ES-I3 (cell line): ENCODE measurements around the gene ZNF547.

Experiments
- H3K36me3 ChIP-seq: 2 replicates; pipeline ENCODE4 v1.6.1; 2013; ENCODE audit warnings: mild to moderate bottlenecking, low read length, control low read depth, moderate library complexity; ENCODE audit not compliant: insufficient read depth
- H3K4me1 ChIP-seq: 2 replicates; pipeline ENCODE4 v1.6.1; 2013; ENCODE audit warnings: mild to moderate bottlenecking, control low read depth, low read length; ENCODE audit not compliant: insufficient read depth
- H3K9ac ChIP-seq: 2 replicates; pipeline ENCODE4 v1.6.1; 2013; ENCODE audit warnings: low read depth, mild to moderate bottlenecking, low read length, moderate library complexity
- H3K9me3 ChIP-seq: 2 replicates; pipeline ENCODE4 v1.6.1; 2013; ENCODE audit warnings: mild to moderate bottlenecking, low read length, moderate library complexity; ENCODE audit not compliant: control insufficient read depth, insufficient read depth

ZNF547 gene

DNA sequence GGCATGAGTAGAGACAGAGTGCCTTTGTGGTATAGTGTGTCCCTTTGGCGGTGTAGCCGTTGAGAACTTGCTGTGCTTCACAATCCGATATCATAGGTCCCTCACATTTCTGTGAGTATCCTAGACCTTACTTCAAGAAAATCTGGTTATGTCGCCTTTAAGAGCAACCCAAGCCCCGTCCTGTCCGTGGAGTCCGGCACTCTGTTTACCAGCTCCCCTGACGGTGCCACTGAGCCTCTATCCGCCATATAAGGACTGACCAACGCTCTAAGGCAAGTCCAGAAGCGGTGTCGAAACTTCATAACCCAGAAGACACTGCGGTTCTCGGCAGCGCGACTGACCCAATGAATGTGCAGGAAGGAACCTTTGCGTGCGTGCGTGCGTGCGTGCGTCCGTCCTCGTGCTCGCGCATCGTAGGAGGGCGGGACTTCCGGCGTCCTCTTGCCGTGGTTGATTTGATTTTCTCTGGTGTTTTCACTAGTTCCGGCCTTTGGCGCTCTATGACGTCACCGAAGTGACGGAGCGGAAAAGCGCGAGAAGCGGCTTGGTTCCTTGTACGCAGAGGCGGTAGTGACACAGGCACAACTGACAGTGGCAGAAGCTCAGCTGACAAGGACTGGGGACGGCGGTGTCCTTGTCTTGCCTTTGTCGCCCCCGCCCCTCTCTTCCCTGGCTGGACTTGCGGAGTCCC lies at the start of gene ZNF547, which contains the start of gene TRAPPC2B:
Gene ZNF547 (plus strand): TSS at position 555 of the 691 bp plus-strand sequence. CDS start 5,005 bp downstream, outside the sequence.
Gene TRAPPC2B (plus strand): TSS at position 555 of the 691 bp plus-strand sequence. CDS start 1,283 bp downstream, outside the sequence.
- Histone ChIP-seq H3K9me3 (no peaks in the 10 kb centered on the region), H3K36me3 (no peaks in the 10 kb centered on the region), H3K4me1 (no peaks in the 10 kb centered on the region; the same call in 1 of the 2 replicates), H3K9ac (peak within 1 kb of the TSS; percentile 57)

GRCh38 chr19:57314146-57314545 lies 49.2 kb upstream of the ZNF547 start:
- H3K9ac ChIP-seq, result no peak overlapping the region
- H3K9me3 ChIP-seq, result no peaks in the 10 kb centered on the region
- no peaks in the 10 kb centered on the region for H3K36me3 ChIP-seq
- no peaks in the 10 kb centered on the region for H3K4me1 ChIP-seq

GRCh38 chr19:57317503-57317902 lies 45.8 kb upstream of the ZNF547 start:
- H3K36me3 ChIP-seq, result no peaks in the 10 kb centered on the region
- H3K9me3 ChIP-seq, result no peaks in the 10 kb centered on the region
- H3K4me1 ChIP-seq, result no peaks in the 10 kb centered on the region
- peak overlapping the region; percentile 54; the same call in 1 of the 2 replicates for H3K9ac ChIP-seq

GRCh38 chr19:57319869-57320179 lies 43.5 kb upstream of the ZNF547 start:
- Histone ChIP-seq H3K9me3 (no peaks in the 10 kb centered on the region), H3K36me3 (peaks cover under 1% of the 10 kb centered on the region; the same call in 1 of the 2 replicates), H3K4me1 (no peaks in the 10 kb centered on the region), H3K9ac (peak overlapping the region; percentile 84; the same call in 1 of the 2 replicates)

GRCh38 chr19:57320180-57321084 lies 42.9 kb upstream of the ZNF547 start, which contains the start of gene ZNF543:
ZNF543 (plus strand) TSS chr19:57320472; CDS start chr19:57320854, 382 bp downstream.
- Histone ChIP-seq H3K36me3 (peaks cover 6% of the 10 kb centered on the region; the same call in 1 of the 2 replicates), H3K9ac (peak within 1 kb of the TSS; percentile 84), H3K4me1 (no peaks in the 10 kb centered on the region), H3K9me3 (no peaks in the 10 kb centered on the region)

DNA sequence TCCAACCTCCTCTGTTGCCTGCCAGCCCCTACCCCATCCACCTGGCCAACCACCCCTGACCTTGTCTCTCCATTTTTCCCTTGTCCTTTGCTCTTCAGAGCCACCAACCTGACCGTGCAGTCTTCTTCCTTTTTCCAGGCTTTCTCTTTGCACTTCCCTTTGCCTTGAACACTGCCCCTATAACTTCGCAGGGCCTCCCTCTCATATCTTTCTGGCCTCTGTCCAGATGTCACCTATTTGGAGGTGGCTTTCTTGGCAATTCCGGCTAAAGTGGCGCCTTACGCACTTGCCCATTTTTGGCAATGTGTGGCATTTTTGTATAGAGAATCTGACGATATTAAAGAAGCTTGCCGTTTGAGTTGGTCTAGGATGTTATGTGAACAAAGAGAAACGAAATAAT lies 42.2 kb upstream of the ZNF547 start:
- H3K9me3 ChIP-seq, result no peaks in the 10 kb centered on the region
- no peaks in the 10 kb centered on the region for H3K4me1 ChIP-seq
- peaks cover 7% of the 10 kb centered on the region; the same call in 1 of the 2 replicates for H3K36me3 ChIP-seq
- peak overlapping the region; percentile 84 for H3K9ac ChIP-seq

DNA sequence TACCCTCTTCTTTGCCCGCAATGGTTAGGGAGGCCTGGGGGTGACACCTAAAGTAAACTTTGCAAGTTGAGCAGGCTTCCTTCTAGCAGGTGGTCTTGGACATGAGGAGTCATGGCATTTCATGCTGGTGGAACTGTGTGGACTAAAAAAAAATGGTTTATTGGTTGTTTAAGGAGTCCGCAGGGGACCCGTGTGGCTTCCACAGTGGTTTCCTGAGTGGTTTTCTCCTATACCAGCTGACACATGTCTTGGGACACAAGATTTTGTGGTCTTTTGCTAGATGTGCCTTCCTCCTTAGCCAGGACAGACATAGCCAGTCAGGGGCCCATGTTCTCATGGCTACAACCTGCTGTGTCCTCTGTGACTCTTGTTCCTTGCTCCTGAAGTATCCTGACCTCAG lies 41.6 kb upstream of the ZNF547 start:
- Histone ChIP-seq H3K4me1 (no peaks in the 10 kb centered on the region), H3K36me3 (peaks cover 7% of the 10 kb centered on the region), H3K9me3 (no peaks in the 10 kb centered on the region), H3K9ac (peak overlapping the region; percentile 84; the same call in 1 of the 2 replicates)

DNA sequence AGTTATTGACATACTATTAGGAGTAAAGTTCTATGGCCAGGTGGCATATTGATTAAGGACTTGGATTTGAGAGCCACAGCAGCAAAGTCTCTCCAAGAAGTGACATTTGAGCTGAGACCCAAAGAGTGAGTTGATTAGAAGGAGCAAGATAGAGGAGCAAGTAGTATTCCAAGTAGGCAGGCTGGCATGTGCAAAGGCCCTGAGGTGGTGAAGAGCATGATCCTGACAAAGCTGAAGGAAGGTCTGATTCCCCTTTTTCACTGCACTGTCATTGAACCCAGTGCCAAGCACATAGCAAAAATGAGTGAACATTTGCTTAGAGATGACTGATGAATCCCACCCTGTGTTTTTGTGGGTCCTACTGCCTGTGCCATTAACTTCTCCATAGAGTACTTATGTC lies 38.4 kb upstream of the ZNF547 start:
- Histone ChIP-seq H3K4me1 (no peaks in the 10 kb centered on the region), H3K9ac (no peak overlapping the region), H3K36me3 (peaks cover 16% of the 10 kb centered on the region), H3K9me3 (no peaks in the 10 kb centered on the region)

DNA sequence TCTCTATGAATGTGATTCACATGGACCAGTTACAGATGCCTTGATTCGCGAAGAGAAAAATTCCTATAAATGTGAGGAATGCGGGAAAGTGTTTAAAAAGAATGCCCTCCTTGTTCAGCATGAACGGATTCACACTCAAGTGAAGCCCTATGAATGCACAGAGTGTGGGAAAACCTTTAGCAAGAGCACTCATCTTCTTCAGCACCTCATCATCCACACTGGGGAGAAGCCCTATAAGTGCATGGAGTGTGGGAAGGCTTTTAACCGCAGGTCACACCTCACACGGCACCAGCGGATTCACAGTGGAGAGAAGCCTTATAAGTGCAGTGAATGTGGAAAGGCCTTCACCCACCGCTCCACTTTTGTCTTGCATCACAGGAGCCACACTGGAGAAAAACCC lies 35.4 kb upstream of the ZNF547 start:
- Histone ChIP-seq H3K36me3 (peaks cover 16% of the 10 kb centered on the region), H3K9ac (no peak overlapping the region), H3K4me1 (no peaks in the 10 kb centered on the region), H3K9me3 (no peaks in the 10 kb centered on the region)

- Histone ChIP-seq H3K9ac (no peak overlapping the region), H3K9me3 (no peaks in the 10 kb centered on the region), H3K4me1 (no peaks in the 10 kb centered on the region), H3K36me3 (no peaks in the 10 kb centered on the region)
These were observed 29.2 kb upstream of the ZNF547 start for GRCh38 chr19:57334191-57334590.

GRCh38 chr19:57338877-57339276 lies 24.5 kb upstream of the ZNF547 start:
- Histone ChIP-seq H3K36me3 (no peaks in the 10 kb centered on the region), H3K9ac (no peak overlapping the region), H3K9me3 (no peaks in the 10 kb centered on the region), H3K4me1 (no peaks in the 10 kb centered on the region)

DNA sequence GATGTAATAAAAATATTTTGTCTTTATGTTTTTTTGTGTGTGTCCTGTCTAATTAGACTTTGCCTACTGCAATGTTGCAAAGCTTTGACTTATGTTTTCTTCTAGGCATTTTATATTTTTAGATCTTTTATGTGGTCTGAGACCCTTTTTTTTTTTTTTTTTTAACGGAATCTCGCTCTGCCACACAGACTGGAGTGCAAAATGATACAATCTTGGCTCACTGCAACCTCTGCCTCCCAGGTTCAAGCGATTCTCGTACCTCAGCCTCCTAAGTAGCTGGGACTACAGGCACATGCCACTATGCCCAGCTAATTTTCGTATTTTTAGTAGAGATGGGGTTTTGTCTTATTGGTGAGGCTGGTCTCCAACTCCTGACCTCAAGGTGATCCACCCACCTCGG lies 20.8 kb upstream of the ZNF547 start:
- H3K9me3 ChIP-seq, result no peaks in the 10 kb centered on the region

DNA sequence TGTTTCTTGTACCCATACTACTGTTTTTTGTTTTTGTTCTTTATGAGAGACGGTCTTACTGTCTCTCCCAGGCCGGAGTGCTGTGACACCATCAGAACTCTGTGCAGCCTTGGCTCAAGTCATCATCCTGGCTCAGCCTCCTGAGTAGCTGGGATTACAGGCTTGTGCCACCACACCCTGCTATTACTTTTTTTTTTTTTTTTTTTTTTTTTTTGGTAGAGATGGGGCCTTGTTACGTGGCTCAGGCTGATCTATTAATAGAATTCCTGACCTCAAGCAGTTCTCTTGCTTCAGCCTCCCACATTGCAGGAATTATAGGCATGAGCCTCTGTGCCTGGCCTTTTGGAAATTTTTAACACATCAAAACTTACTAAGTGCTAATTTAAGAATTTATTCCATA lies 15.2 kb upstream of the ZNF547 start:
- no peaks in the 10 kb centered on the region for H3K9me3 ChIP-seq
- no peaks in the 10 kb centered on the region for H3K36me3 ChIP-seq
- no peak overlapping the region for H3K9ac ChIP-seq
- H3K4me1 ChIP-seq, result no peaks in the 10 kb centered on the region

More for the DNA sequence above, 20.8 kb upstream of the ZNF547 start:
- H3K4me1 ChIP-seq, result no peaks in the 10 kb centered on the region
- no peak overlapping the region for H3K9ac ChIP-seq
- no peaks in the 10 kb centered on the region for H3K36me3 ChIP-seq

DNA sequence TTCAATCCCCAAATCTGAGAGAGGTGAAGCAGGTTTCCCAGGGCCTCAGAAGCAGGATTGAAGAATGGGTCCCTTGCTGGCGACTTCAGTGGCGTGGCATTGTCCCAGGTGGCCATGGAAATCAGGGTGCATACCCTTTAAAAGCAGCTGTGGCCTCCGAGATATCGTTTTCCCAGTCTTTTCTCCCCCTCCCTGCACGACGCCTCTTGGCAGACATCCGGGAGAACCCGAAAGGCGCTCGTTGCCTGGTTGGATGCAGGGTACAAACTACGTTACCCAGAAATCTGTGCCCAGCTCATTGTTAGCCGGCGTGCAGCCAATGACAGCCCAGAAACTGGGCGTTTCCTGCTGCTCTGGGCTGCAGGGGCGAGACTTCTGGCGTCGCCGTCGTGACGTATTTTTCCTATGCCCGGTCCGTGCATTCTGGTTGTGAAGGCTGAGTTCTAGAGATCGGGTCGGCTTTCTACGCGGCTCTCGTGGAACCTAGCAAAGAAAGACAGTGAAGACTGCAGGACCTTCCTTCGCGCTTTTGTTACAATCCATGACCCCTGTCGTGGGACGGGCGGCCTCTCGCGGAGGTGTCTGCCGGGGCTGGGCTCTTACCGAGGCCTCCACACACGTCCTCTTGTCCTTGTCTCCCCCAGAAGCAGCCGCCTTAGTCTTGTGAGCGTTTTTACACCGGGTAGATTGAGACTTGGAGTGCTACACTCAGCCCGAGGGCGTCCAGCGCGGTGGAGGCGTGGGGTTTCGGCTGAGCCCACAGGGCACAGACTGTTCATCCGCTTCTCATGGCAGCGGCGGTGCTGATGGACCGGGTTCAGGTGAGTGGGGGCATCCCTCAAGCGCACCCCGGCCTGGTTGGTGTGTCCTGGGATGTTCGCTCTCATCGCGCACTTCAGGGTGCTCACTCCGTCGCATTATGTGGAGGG lies 12.2 kb upstream of the ZNF547 start, which contains the start of gene ZNF304:
Gene ZNF304 (plus strand): TSS at position 395 of the 929 bp plus-strand sequence. CDS start 394 bp downstream, at position 789.
- peak within 1 kb of the TSS; percentile 90 for H3K9ac ChIP-seq
- no peaks in the 10 kb centered on the region for H3K9me3 ChIP-seq
- H3K4me1 ChIP-seq, result no peaks in the 10 kb centered on the region
- peaks cover 4% of the 10 kb centered on the region for H3K36me3 ChIP-seq
